Fibroblast of lung (primary cell): Measurements from ENCODE around the gene ANTXRL.
"Not testable (repeated sequence)": the region's sequence is repeated elsewhere in the genome, so short reads cannot be mapped to it uniquely, and the experiment has no call there.

Source experiments
- EZH2 ChIP-seq: IDR thresholded peaks from 2 replicates; pipeline ENCODE4 v1.5.1; 2012; ENCODE audit warnings: low read length, control low read depth, mild to moderate bottlenecking; ENCODE audit errors: missing control alignments
- TF ChIP-seq, protein P1 (sequence below), 2 donors: IDR thresholded peaks in 1 of 2; conservative IDR thresholded peaks in 1 of 2; 1 replicate in 1 of 2; 2 replicates in 1 of 2; pipeline ENCODE4 v1.5.1; 2011 to 2012; ENCODE audit warnings: low read length in 2 of 2, control low read depth in 1 of 2, inconsistent platforms in 1 of 2, low read depth in 1 of 2, mild to moderate bottlenecking in 1 of 2

GRCh38 chr10:46377022-46377421 is 90.2 kb downstream of the ANTXRL start:
- TF ChIP-seq, protein P1, sequence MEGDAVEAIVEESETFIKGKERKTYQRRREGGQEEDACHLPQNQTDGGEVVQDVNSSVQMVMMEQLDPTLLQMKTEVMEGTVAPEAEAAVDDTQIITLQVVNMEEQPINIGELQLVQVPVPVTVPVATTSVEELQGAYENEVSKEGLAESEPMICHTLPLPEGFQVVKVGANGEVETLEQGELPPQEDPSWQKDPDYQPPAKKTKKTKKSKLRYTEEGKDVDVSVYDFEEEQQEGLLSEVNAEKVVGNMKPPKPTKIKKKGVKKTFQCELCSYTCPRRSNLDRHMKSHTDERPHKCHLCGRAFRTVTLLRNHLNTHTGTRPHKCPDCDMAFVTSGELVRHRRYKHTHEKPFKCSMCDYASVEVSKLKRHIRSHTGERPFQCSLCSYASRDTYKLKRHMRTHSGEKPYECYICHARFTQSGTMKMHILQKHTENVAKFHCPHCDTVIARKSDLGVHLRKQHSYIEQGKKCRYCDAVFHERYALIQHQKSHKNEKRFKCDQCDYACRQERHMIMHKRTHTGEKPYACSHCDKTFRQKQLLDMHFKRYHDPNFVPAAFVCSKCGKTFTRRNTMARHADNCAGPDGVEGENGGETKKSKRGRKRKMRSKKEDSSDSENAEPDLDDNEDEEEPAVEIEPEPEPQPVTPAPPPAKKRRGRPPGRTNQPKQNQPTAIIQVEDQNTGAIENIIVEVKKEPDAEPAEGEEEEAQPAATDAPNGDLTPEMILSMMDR (conservative IDR thresholded peaks at IDR 0.05 in 1 of 2, IDR thresholded peaks at IDR 0.05 in 1 of 2; ENCODE audit: low read depth in 1 of 2, low read length in 2 of 2), result not testable (repeated sequence)
- TF ChIP-seq EZH2, result not testable (repeated sequence)
